ENCODE results near the gene KCNK15.

The KCNK15 gene

GRCh38 chr20:44705364-44706094 is 40.1 kb upstream of the KCNK15 start:
- Histone ChIP-seq H3K4me3 (no peak overlapping the region), H3K4me1 (peaks cover 11 to 81% (median 51%) of the 10 kb centered on the region in 4 donors), H3K27ac (peak overlapping the region; percentile 94), H3K36me3 (no peaks in the 10 kb centered on the region), H3K27me3 (no peaks in the 10 kb centered on the region), H3K9me3 (no peaks in the 10 kb centered on the region)
- TF ChIP-seq CTCF (IDR thresholded peaks at IDR 0.05): no peak
- intact Hi-C loops (cut with DNase I; ENCODE audit: low total_unique reads): no loop called here
- peak in 1 of 2 donors; percentile 51 for DNase-seq

- Histone ChIP-seq H3K9me3 (no peaks in the 10 kb centered on the region), H3K27ac (peak overlapping the region; percentile 94), H3K36me3 (no peaks in the 10 kb centered on the region), H3K4me3 (no peak overlapping the region), H3K27me3 (no peaks in the 10 kb centered on the region), H3K4me1 (peaks cover 11 to 81% (median 51%) of the 10 kb centered on the region in 4 donors)
- peak; percentile 91 to 98 for DNase-seq
- no peak for TF ChIP-seq CTCF (IDR thresholded peaks at IDR 0.05)
- intact Hi-C loops (cut with DNase I; ENCODE audit: low total_unique reads): no loop called here
These were observed 39.2 kb upstream of the KCNK15 start for GRCh38 chr20:44706301-44707017.

- Histone ChIP-seq H3K36me3 (no peaks in the 10 kb centered on the region), H3K27me3 (no peaks in the 10 kb centered on the region), H3K9me3 (no peaks in the 10 kb centered on the region), H3K4me1 (peaks cover 11 to 81% (median 48%) of the 10 kb centered on the region in 4 donors), H3K4me3 (no peak overlapping the region), H3K27ac (peak overlapping the region; percentile 94)
- intact Hi-C loops (cut with DNase I; ENCODE audit: low total_unique reads): no loop called here
- no peak for TF ChIP-seq CTCF (IDR thresholded peaks at IDR 0.05)
- no peak for DNase-seq
These were observed 38.6 kb upstream of the KCNK15 start for GRCh38 chr20:44707018-44707579.

GRCh38 chr20:44709380-44709779 is 36.3 kb upstream of the KCNK15 start:
- DNase-seq: peak in 1 of 2 donors; percentile 62
- no peaks in the 10 kb centered on the region for H3K36me3 ChIP-seq
- no peaks in the 10 kb centered on the region for H3K9me3 ChIP-seq
- H3K27me3 ChIP-seq: no peaks in the 10 kb centered on the region
- TF ChIP-seq CTCF (IDR thresholded peaks at IDR 0.05): no peak
- H3K4me3 ChIP-seq: no peak overlapping the region
- intact Hi-C loops (cut with DNase I; ENCODE audit: low total_unique reads): no loop called here
- peak overlapping the region in 1 of 2 donors; percentile 87 for H3K27ac ChIP-seq
- peaks cover 11 to 81% (median 36%) of the 10 kb centered on the region in 4 donors for H3K4me1 ChIP-seq

GRCh38 chr20:44709797-44710196 is 35.9 kb upstream of the KCNK15 start:
- Histone ChIP-seq H3K9me3 (no peaks in the 10 kb centered on the region), H3K4me3 (no peak overlapping the region), H3K36me3 (no peaks in the 10 kb centered on the region), H3K4me1 (peaks cover 11 to 81% (median 35%) of the 10 kb centered on the region in 4 donors), H3K27ac (peak overlapping the region in 1 of 2 donors; percentile 87), H3K27me3 (no peaks in the 10 kb centered on the region)
- intact Hi-C loops (cut with DNase I; ENCODE audit: low total_unique reads): no loop called here
- no peak for TF ChIP-seq CTCF (IDR thresholded peaks at IDR 0.05)
- DNase-seq: peak in 1 of 2 donors; percentile 61

All from tibial artery (tissue), 4 donors.